Liver (tissue), 3 donors: ENCODE results near the gene SOX11.

Experiments used
- CTCF ChIP-seq: fragments of 150-350 bp; IDR thresholded peaks from 2 replicates; pipeline ENCODE4 v1.5.1; 2017; ENCODE audit warnings: improper control_type of control experiment, low read depth, low read length; ENCODE audit not compliant: missing input control
- EGR1 ChIP-seq, 2 donors: IDR thresholded peaks; 2 replicates each; pipeline ENCODE4 v1.6.1; 2016 to 2018; ENCODE audit warnings: antibody characterized with exemption in 2 of 2, low read depth in 2 of 2
- FOXA1 ChIP-seq: IDR thresholded peaks from 2 replicates; pipeline ENCODE4 v1.6.1; 2016; ENCODE audit warnings: antibody characterized with exemption
- donor health status: healthy.
- donor health status: healthy.

- TF ChIP-seq EGR1 (IDR thresholded peaks at IDR 0.05; ENCODE audit: low read depth in 2 of 2) (no peak), CTCF (no peak), FOXA1 (no peak)
Measured at GRCh38 chr2:5674026-5674340, 18.2 kb upstream of the SOX11 start.
